ENCODE data around the gene EOGT.

EOGT gene

DNA sequence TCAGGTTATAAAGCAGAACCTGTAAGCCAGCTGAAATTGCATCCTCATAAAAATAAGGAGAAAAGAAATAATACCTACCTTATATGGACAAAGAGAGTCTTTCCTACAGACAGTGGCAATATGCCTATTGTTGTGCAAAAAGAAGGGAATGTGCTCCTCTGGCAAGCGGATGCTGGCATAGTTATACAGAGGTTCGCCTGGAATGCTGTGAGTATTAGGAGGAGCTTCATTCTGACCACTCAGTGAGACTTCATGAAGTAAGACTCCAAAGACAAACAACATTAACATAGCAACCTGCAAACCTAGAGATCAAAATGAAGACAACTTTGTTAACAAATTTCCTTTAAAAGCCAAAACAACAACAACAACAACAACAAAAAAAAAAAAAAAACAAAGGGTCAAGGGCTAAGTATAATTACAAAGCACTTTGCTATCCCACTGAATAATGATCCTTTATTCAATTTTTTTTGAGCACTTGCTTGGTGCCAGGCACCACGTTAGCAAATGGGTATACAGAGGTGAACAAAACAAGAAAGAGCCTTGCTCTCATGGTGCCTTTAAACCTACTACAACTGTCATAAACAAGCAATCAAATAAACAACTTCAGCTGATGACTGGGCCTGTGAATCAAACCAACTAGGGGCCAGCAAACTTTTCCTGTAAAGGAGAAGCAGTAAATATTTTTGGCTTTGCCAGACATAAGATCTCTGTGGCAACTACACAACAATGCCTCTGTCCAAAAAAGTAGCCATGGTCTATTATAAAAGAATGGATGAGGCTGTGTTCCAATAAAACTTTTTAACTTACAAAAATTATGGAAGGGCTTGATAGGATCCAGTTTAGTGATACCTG lies 3.7 kb downstream of the EOGT start:
- DNase-seq = peak in 1 of 56 donors; percentile 1

DNA sequence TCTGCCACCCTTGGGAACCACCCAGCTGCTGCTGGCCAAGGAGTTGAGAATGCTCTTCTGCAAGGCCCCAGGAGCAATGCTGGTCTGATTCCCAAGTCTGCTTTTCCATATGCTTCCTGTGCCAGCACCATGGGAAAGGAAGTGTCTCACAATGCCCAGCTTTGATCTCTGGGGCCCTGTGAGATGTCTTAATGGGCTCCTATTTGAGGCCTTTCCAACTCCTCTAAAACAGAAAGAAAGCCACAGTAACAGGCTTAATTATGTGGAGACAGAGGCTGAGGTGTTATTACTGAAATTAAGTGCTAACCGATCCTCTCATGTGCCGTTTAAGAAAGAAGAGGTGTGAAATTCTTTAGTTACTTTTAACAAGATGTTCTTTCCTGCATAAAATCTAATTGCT lies 4.5 kb downstream of the EOGT start:
- DNase-seq = no peak

DNA sequence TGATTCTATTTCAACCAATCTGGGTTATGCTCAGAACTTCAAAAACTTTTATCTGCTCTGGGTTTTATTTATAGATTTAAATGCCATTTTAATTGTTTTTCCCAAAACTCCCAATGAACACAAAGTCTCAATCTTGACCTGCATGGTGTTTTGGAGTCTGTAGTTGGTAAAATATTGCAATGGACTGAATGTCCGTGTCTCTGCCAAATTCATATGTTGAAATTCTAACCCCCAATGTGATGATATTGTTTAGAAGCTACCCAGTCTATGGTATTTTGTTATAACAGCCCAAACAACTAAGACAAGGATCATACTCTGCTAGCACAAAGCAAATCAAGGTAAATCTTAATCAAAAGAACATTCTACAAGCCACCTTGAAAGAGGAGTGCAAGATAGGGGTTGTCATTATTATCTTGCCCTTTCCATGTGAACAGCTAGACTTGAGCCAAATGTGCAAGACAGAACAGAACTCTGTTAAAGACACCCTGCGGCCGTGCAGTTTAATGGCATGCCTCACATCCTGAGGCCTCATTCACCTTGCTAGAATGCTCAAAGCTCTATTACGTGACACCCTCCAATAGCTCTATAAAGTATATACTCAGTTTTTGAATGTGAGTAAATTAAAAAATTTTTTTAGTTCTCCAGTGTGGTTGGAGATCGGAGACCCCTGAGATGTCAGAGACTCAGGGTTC lies 7.5 kb downstream of the EOGT start:
- no peak for DNase-seq

DNA sequence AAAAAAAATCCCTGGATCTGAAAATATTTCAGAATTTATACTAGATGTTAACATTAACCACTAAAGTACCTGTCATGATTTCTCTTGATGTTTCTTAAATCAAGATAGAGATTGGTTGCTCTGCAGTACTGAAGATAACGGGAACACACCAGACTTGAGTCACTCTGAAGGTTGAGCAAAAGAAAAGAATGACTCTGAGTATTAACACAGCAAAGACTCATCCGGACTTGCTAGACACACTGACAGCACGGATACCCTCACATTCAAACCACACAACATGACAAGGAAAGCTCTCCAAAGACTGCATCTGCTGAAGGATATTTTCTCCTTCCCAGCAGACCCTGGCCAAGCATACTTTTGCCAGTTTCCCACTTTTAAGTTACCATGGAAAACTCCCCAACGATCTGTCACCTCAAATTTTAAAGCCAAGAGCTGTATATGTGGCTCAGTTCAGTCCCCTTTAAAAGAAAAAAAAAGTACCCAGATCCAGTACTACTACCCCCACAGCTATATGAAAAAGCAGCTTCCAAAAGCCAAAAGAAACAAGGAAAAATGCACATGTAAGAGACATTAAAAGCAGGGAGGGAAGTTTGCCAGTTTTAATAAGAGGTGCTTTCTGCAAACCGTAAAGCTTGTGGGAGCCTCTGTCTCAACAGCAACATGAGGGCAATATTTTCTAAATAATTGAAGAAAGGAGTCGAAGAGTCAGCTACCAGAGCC lies 8.3 kb downstream of the EOGT start:
- no peak for DNase-seq

DNA sequence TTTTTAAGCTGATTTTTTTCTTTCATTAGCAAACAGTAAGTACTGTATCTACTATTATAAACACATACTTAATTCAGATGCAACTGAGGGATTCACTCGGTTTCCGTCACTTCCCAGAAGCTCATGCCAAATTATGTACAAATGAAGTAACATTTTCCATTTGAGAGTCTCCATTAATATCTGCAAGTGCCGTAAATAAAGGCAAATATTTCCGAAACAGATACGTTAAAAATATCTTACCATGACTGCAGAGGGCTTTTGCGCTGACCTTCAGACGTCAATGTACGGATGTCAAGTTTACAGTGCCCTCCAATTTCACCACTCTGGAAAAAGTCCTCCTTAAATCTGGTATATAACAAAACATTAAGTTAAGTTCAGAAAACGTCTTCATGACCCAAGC lies 9.3 kb downstream of the EOGT start:
- no peak for DNase-seq

DNA sequence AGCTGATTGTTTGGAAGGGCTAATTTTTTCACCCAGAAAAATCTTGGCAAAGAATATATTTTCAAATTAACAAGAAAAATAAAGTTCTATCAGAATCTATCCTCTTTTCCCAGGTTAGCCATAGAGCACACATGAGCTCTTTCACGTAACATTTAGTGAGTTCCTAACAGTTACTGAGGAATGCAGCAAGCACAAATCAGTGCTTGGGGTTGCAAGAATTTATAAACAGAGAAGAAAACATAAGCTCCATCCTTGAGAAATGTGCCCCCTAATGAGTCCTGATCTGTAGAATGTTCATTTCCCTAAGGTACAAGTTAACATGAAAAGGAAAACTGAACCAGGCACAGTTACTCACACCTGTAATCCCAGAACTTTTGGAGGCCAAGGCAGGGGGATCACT lies 13.9 kb downstream of the EOGT start:
- no peak for DNase-seq

DNA sequence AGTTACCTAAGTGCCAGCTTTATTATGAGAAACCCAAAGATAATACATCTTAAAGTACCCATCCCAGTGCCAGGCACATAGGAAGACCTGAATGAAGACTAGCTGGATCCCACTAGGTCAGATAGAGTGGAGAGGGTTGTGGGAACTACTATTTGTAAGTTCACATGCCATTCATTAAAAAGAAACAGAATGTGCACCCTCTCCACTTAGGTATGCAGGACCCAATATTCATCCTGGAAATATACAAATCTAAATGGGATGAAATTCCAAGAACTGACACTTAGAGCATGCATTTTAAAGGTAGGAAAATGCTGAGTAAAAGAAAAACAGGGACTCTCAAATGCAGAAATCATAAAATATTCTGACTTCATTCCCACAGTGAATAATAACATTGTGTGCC lies 14.3 kb downstream of the EOGT start:
- DNase-seq = no peak

DNA sequence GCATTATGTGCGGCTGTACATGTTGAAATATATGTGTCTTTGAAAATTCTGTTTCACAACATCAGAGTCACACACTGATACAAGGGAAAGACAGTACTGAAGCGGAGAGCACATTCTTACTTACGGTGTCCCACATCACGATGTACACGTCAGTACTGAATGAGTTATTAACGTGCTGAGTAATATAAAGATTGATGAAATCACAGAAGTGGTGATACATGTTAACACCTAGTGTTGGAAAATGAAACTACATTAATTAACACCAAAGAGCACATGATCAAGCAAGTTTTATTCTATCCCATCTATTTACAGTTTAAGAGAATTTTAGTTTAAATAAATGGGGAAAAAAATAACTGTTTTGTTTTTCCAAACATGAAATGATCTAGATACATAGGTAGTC lies 15.6 kb downstream of the EOGT start:
- no peak for DNase-seq

DNA sequence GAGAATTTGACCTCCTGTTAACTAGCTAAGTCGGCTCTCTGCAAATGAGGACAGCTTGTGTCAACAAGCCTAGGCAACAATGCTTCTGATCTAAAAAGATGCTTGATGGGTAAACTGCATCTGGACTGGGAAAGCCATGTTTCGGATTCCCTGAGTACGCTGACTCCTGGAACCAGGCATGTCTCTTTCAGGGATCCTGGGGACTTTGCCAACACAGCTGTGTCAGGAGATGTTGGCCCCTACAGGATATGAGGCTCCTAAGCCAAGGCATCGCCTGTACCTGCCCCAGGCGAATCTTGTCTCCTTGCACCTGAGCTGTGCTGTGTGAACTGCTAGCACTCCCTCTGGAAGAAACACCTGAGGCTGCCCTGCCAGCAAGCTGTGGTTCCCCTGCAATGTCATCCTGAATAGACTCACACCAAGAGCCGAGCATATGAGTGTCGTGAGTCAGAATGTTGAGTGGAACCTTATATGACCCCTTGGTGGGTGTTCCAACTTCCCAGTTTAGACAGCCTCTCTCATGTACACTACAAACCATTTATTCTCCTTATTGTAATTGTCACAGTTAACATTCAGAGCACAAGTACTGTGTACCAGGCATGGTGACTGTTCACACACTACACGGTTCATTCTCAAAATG lies 17.0 kb downstream of the EOGT start:
- no peak for DNase-seq

DNA sequence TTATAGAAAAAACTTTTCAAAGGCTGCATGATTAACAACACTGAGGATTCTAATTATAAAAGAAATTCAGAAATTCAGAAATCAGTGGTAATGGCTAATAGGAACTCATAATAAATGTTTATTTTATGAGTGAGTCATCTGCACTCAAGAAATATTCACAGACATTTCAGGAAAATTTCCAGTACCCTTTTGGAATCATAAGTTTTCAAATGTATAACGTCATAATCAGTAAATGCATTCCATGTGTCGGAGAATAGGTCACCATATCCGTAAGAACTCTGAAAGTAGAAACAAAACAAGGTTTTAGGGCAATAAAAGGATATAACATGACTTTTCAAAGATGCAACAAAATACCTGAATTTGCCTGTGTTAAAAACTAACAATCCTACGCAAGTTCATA lies 24.7 kb downstream of the EOGT start:
- DNase-seq = no peak

DNA sequence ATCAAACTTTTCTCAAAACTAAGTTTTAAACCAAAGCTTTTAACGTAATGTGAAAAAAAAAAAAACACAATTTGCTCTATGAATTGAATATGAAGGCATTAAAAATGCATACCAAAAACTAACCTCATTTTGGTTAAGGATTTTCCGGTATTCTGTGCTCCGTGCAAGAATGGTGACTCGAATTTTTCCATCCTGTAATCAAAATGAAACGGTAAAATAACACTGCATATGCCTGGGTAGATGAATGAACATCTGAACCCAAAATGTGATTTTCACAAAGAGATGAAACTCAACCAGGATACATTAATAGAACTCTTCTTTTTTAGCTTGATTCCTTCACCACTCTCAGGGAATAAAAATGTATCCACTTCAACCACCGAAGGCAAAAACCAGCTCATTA lies 26.2 kb downstream of the EOGT start:
- no peak for DNase-seq

DNA sequence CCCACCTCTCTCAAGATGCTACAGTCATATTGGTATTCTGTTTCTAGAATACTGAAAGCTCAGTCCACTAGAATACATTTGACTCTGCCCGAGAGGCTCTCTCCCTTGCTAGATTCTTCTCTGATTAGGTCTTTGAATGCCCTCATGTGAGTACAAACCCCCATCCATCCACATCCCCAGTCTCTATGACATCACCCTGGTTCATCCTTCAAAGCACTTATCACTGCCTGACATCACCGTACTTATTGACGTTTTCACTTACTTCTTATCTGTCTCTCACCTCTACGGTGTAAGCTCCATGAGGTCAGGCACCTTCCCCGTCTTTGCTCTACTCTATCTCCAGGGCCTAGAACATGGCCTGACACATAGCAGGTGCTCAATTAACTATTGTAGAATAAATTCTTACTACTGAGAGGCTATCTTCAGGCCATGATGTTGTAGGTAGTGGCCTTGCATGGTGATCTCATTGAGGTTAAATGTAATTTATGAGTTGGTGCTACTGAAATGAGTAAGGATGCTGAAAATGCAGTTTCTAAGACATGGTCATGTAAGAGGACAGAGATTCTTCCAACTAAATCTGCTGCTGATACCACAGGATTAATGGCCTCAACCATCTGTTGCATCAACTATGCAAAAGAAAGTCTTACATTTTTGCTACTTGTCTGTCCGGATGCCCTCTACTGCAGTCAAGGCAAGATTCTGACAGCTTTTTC lies 26.8 kb downstream of the EOGT start:
- no peak for DNase-seq

DNA sequence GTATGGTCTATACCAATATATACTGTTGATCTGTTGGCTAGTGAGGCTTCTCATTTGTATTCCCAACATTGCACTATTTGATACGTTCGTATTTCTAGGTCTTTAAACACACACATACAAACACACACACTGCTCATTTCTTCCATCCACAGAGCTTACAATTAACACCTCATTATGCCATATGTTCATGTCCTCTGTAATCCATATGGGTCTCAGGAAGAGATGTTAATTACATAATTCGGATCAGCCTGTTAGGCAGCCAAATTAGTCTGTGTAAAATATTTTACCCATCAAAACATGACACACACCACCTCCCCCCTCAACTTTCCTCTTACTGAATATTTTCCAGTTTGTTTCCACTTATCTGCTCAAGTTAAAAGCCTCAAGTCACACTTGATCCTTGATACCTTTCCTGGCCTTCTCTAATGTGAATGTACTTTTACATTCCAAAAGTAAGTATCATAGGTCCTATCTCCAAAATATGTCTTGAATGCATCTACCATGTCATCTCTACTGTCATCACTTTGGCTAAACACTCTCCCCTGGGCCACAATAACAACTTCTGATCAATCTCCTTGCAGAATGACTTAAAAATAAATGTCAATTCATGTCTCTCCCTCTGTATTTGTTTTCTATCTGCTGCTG lies 28.2 kb downstream of the EOGT start:
- no peak for DNase-seq

DNA sequence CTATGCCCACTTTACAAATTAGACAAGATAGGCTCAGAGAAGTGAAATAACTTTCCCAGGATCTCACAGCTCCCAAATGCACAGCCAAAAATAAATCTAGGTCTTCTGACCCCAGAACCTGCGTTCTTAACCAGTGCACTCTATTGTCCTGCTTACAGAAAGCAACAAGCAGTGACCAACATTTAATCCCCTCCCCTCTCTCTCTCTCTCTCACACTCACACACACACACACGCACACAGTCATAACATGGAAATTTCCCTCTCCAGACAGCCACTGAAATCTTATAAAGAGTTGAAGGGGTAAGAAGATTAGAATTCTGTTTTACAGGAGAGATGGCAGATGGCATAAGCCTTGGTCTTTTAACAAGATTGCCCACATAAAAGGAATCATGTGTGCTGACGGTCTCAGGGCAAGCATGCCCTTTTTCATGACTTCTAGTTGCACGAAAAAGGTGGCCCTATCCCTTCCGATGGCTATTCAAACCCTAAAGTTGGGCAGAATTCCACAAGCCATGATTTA lies 29.4 kb downstream of the EOGT start:
- DNase-seq = no peak

DNA sequence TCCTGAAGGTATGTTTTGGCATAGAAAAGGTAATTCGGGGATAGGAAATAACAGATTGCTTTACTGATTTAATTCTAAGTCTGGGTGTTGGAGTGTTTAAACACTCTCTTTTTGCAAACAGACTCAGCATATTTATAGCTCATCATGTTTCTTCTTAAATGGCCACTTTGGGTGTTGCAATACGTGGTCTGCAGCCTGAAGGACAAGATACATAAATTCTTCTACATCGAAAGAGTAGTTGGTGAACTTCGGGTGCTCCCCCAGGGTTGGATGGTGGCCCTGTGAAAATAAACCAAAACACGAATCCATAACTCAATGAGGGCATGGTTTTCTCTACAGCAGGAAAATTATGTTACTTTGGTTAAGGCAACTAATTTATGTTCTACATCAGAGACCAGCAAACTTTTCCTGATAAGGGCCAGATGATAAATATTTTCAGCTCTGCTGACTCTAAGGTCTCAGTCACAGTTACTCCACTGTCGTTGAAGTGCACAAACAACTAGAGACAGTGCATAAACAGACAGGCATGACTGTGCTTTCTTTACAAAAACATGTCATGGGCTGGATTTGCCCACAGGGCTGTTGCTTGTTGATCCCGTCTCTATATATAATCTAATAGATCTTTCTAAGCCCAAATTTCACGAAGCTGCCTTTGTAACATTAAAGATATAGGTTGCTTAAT lies 35.9 kb downstream of the EOGT start:
- no peak for DNase-seq

DNA sequence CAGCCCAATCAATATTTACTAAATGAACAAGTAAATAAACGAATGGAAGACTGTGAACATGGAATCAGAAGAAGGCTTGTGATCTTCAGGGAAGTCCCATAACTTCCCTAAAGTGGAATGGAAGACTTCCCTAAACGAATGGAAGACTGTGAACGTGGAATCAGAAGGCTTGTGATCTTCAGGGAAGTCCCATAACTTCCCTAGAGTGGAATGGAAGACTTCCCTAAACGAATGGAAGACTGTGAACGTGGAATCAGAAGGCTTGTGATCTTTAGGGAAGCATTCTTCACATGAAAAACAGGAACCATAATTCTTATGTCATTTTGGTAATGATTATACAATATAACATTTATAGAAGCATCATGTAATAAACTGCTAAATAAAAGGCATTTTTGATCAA lies 38.8 kb downstream of the EOGT start:
- DNase-seq = no peak

DNA sequence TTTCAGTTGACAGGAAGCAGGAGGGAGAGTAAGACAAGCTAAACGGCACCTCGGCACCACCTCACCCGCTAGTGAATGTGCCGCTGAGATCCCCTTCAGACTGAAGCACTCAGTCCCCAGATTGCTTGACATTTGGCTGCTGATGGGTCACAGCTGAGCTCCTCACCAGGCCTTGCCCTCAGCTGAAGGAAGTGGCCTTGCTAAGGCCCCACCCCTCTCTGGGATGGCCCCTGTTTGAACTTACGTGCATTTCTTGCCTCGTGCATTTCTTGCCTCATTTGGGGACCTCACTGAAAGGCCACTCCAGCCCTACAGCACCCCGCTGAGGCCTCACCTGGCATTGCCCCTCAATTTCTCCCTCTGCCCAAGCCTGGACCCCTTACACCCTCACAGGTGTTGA lies 39.8 kb downstream of the EOGT start:
- no peak for DNase-seq

DNA sequence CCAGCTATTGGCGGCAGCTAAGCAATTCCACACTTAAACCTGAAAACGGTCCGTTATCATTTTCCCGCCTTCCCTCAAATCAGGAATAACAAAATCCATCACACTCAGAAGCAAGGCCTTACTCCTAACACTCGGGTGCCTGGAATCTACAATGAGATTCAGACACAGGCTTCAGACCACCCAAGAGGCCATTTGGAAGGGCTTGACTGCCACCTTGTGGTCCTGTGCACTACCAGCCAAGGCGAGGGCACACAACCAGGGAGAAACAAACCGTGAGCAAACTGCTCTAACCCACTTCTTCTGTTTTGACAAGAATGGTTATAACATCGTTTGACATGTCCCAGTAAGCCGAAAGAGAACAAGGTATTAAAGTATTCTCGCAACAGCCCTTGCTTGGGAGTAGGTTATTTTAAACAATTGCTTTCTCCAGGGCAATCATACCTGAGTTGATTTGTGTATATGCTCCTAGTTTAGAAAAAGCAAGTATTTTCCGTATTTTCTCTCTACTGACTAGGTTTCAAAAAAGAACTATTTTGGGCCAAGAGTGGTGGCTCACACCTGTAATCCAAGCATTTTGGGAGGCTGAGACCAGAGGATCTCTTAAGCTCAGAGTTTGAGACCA lies 41.0 kb downstream of the EOGT start:
- peak in 49 of 56 donors; percentile 2 to 81 (median 50) for DNase-seq

DNA sequence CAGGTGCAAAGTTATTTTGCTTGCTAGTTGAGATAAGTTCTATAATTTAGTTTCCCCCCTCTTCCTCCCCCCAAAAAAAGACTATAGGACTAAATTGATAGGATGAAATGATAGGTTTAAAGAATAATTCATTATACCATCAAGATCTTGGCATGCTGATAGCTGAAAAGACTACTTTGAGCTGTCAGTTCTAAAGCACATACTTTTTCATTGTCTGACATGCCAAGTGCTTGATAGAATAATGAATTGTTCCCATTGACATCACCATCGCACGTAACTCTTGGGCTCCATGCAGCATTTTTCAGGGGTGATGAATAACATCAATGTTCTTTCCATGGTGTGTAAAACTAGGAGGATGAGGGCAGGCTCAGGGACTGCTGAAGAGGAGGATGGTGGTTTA lies 48.8 kb downstream of the EOGT start:
- no peak for DNase-seq

Data from nucleus accumbens (tissue), 56 donors.